Activated naive CD8-positive, alpha-beta T cell treated with anti-CD3 and anti-CD28 coated beads for 36 hours (primary cell): ENCODE measurements around the gene TBX6. TPM values are rescaled to one million over a fixed set of nuclear protein-coding genes. Genes with fewer than 3 reads are reported as not detected.
A peak's percentile ranks its signal among the peaks of the same experiment; 100 is the strongest.

Source experiments
- DNase-seq: peaks from one replicate; pipeline ENCODE4 v3.0.0; 2021
- H3K27ac Mint-ChIP-seq: one replicate; pipeline ENCODE4 v1.8.0; 2022; ENCODE audit warnings: mild to moderate bottlenecking, moderate library complexity, mixed read lengths
- H3K27me3 Mint-ChIP-seq: one replicate; pipeline ENCODE4 v1.8.0; 2022; ENCODE audit warnings: mild to moderate bottlenecking, mixed read lengths
- H3K36me3 Mint-ChIP-seq: one replicate; pipeline ENCODE4 v1.8.0; 2021; ENCODE audit warnings: mild to moderate bottlenecking, mixed read lengths
- H3K4me1 Mint-ChIP-seq: one replicate; pipeline ENCODE4 v1.8.0; 2021; ENCODE audit warnings: mixed read lengths
- H3K4me3 Mint-ChIP-seq: one replicate; pipeline ENCODE4 v1.8.0; 2022; ENCODE audit warnings: mild to moderate bottlenecking, moderate library complexity, mixed read lengths
- H3K9me3 Mint-ChIP-seq: one replicate; pipeline ENCODE4 v1.8.0; 2022; ENCODE audit warnings: mixed read lengths
- total RNA-seq, 2 experiments: library from RNA; stranded (reverse); gene quantifications; one replicate each; pipeline ENCODE4 v1.2.3, GENCODE V29; 2021

TBX6 gene
- total RNA-seq, 2 experiments from 2014 or later: 0.74 to 1.1 TPM

DNA sequence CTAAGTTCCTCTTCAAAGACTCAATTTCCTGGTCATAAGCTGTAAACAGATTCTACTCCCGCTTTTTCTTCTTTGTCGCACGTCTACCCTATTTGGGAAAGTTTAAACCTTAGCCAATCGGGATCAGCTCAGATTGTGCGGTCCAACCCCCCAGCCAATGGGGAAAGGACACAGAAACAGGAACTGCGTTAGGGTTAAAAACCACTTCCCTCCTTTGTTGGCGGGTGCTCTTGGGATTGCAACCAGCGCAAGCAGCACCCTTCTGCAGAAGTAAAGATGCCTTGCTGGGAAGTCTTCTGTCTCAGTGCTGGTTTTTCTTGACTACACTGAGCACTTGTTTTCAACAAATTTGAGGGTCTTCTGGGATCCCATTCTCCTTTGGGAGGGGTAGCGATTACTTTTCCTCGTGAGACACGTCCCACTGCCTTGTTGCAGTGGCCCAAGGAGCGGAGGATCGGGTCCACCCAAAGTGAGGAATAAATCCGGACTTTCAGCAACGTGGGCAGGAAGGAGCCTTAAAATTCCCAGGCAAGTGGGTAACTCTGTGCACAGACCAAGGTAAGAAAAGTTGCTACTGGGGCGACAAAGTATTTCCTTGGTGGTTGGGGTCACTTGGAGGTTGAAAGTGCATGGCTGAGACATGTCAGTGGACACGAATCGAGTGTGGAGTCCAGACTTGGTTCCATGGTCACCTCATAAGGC, 5.3 kb upstream of the TBX6 start:
- no peak for DNase-seq
- Mint-ChIP-seq H3K27ac (peak overlapping the region; percentile 85), H3K4me3 (peak overlapping the region; percentile 67)

DNA sequence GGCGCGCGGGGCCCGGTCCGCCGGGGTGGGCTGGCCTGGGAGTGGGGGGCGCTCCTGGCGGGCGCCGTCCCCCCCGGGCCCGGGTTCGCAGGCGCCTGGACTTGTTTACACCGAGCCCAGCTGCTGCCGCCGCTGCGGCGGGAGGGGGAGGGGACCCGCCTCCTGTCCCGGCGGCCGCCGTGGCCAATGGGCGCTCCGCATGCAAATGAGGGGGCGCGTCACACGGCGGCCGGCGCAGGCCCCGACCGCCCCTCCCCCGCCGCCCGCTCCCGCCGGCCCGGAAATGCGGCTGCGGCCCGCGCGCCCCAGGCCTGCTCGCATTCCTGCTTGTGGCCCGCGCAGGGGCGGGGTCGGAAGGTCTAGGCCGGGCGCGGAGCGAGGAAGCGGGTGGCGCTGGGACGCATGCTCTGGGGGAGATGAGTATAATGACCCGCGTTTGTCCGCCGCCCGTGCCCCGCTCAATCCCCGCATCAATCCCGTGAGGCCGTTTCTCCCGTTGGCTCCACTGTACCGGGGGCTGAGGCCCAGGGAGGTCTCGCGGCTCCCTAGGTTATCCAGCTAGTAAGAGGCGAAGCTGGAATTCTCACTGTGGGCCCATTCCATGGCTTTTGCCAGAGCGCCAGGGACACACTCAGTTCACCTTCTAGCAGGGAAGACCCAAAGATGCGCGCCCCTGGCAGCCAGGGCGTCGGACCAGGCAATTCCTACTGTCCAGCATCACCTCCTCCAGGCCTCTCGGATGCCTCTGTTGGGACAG, 4.6 kb upstream of the TBX6 start, which contains the start of gene YPEL3:
Gene YPEL3, minus strand, starts transcription at position 109 of the 757 bp plus-strand sequence. CDS start 731 bp downstream, outside the sequence.
- peak within 1 kb of the TSS; percentile 83 for H3K4me3 Mint-ChIP-seq
- peak; percentile 92 for DNase-seq
- H3K9me3 Mint-ChIP-seq: peaks cover 23% of the 10 kb centered on the region
- H3K4me1 Mint-ChIP-seq: peaks cover 29% of the 10 kb centered on the region
- H3K27ac Mint-ChIP-seq: peak within 1 kb of the TSS; percentile 88
- H3K27me3 Mint-ChIP-seq: no peaks in the 10 kb centered on the region
- peaks cover 20% of the 10 kb centered on the region for H3K36me3 Mint-ChIP-seq

More for the DNA sequence above, 5.3 kb upstream of the TBX6 start:
- Mint-ChIP-seq H3K36me3 (peaks cover 20% of the 10 kb centered on the region), H3K27me3 (no peaks in the 10 kb centered on the region), H3K9me3 (peaks cover 23% of the 10 kb centered on the region), H3K4me1 (peaks cover 26% of the 10 kb centered on the region)

DNA sequence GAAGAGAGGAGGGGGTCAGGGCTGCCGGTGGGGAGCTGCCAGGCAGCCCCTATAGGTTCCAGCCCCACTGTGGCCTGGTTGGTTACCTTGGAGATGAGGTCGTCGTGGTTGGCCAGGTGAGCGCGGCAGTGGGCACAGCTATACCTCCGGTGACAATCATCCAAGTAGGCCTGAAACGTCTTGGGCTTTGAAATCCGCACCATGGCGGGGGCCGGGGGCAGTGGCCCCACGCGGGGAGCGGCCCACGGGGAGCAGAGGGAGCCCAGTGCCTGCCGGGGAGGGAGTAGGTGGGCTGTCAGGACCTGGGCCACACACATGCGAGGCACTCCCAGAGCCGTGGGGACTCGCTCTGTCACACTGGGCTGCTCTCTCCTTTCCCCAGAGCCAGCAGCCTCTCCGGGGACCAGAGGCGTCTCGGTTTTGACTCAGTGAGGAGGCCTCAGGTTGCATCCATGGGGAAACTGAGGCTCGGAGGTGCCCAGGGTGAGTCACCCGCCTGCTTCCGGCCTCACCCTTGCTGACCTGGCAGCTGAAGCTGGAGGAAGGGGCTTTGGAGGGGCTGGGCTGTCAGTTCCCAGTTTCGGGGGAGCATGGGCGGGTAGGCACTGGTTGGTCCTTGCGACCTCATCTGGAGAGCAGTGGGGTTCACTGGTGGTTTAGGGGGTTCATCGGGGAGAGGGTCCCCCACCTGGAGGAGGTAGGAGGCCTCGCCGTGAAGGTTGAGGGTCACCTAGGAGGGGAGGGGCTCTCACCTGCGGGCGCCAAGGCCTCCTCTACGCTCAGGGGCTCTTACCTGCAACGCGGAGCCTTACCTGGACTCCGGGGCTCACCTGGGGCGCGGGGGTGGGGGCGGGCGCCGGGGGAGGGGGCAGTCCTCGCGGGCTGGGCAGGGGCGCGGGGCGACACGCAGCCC, 3.7 kb upstream of the TBX6 start:
- H3K27ac Mint-ChIP-seq: peak overlapping the region; percentile 88
- peaks cover 20% of the 10 kb centered on the region for H3K36me3 Mint-ChIP-seq
- DNase-seq: peak; percentile 28
- H3K27me3 Mint-ChIP-seq: no peaks in the 10 kb centered on the region
- H3K4me3 Mint-ChIP-seq: peak overlapping the region; percentile 83
- peaks cover 32% of the 10 kb centered on the region for H3K4me1 Mint-ChIP-seq
- H3K9me3 Mint-ChIP-seq: peaks cover 23% of the 10 kb centered on the region

DNA sequence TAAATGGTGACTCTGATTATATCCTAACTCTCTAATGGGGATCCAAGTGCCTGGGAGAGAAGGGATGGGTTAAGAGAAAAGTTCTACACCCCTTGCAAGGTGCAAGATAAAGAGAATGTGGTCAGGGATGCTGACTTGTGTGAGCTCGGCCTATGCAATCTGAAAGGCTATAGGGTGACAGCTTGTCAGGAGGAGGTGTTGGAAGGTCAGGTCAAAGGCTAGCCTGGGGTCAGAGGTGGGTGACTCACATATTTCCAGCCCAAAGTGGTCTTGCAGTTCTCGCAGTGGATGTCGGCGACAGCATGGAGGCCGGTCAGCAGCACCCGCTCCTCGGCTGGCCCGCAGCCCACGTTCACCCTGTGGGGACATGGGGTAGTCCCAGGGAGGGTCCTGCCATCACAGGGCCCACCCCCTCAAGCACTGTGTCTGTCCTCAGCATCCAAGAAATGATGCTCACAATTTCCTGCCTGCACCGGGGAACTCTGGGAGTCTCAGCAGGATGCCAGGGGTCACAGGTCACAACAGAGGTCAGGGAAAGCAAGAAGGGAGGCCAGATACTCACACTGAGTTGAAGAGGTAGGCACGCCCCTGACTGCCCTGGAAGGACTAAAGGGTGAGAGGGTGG, 2.9 kb upstream of the TBX6 start:
- DNase-seq: no peak
- peaks cover 20% of the 10 kb centered on the region for H3K36me3 Mint-ChIP-seq
- H3K27me3 Mint-ChIP-seq: no peaks in the 10 kb centered on the region
- peak overlapping the region; percentile 88 for H3K27ac Mint-ChIP-seq
- peaks cover 23% of the 10 kb centered on the region for H3K9me3 Mint-ChIP-seq
- H3K4me1 Mint-ChIP-seq: peaks cover 39% of the 10 kb centered on the region
- H3K4me3 Mint-ChIP-seq: peak overlapping the region; percentile 83

DNA sequence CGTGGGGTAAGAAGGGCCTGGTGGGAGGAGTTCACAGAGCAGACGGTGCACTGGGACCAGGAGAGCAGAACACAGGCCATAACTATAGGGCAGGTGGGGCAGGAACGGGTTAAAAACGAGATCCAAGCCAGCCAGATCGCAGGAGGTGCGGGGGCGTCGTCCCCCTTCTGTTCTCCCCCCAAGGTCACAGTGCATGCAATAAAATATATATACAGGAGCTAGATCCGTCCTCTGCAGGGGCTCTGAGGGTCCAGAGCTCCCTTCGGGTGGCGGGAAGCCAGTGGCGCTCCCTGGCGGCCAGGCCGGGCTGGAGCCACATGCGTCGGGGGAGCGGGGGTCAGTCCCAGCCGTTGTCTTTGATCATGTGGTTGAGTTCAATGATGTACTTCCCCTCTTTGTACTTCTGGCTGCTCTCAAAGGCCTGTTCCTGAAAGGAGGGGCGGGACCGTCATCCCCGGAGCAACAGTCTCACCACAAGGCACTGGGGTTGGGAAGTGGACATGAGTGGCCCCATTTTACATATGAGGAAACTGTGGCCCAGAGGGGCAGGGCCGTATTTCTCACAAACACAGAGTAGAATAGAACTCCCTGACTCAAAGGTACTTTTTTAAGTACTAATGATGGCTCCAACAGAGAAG, 768 bp upstream of the TBX6 start:
- peak overlapping the region; percentile 95 for H3K27ac Mint-ChIP-seq
- H3K27me3 Mint-ChIP-seq: no peaks in the 10 kb centered on the region
- H3K4me3 Mint-ChIP-seq: peak overlapping the region; percentile 86
- DNase-seq: peak; percentile 84
- H3K36me3 Mint-ChIP-seq: peaks cover 9% of the 10 kb centered on the region
- peaks cover 11% of the 10 kb centered on the region for H3K9me3 Mint-ChIP-seq
- H3K4me1 Mint-ChIP-seq: peaks cover 43% of the 10 kb centered on the region

DNA sequence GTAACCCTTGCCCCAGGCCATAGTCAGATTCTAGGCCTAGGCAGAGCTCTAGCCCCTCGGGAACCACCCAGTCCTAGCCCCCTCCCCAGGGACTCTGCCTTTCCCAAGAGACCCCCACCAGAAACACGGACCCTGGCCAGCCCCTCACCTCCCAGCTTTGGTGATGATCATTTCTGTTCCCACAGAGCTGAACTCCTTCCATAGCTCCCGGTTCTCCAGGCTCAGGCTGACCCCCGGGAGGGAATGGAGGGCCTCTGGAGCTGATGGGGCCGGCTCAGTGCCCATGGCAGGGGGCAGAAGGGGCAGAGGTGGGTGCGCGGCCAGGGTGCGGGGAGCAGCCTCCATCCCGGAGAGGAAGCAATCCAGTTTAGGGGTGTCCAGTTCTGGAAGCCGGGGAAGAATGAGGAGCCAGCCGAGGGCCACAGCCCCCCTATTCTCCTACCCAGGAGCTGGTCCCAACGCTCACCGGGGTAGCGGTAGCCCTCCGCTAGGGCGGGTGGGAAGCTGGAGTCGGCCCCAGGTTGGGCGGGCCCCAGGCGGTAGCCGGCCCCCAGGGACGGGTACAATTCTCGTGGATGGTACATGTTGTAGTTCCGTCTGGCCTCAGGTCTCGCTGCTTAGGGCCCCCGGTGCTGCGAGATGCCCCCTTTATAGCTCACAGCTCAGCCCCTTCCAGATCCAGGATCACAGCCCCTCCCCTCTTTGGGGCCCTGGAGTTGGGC, 953 bp downstream of the TBX6 start:
- Mint-ChIP-seq H3K27ac (peak overlapping the region; percentile 42), H3K9me3 (no peaks in the 10 kb centered on the region), H3K27me3 (no peaks in the 10 kb centered on the region), H3K36me3 (peaks cover 5% of the 10 kb centered on the region), H3K4me3 (no peak overlapping the region), H3K4me1 (peaks cover 40% of the 10 kb centered on the region)
- no peak for DNase-seq

DNA sequence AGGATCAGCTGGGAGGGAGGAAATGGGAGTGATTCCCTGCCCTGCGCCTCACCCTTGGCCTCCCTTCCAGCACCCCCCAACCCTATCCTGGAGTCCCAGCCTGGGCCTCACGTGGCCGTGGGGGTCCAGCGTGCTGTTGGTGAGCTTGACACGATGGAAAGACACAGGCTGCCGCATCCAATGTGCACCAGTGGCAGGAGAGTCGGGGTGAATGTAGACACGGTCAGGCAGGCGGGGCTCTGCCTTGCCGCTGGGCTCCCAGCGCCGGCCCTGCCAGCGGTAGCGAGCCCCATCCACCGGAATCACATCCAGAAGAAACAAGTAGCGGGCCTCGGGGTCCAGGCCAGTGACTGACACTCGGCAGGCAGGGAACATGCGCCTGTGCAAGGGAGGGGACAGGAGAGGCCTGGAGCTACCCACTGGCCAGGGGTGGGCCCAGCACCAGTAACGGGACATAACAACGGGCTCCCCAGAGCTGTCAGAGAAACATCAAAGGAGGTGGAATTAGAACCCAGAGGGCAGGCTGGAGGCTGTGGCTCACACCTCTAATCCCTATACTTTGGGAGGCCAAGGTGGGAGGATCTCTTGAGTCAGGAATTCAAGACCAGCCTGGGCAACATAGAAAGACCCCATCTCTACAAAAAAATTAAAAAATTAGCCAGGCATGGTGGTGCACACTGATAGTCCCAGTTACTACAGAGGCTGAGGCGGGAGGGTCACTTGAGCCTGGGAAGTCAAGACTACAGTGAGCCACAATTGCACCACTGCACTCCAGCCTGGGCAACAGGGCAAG, 2.7 kb downstream of the TBX6 start:
- Mint-ChIP-seq H3K27me3 (no peaks in the 10 kb centered on the region), H3K36me3 (peaks cover 6% of the 10 kb centered on the region), H3K27ac (no peak overlapping the region), H3K4me1 (peaks cover 26% of the 10 kb centered on the region), H3K9me3 (no peaks in the 10 kb centered on the region), H3K4me3 (no peak overlapping the region)
- DNase-seq: no peak

DNA sequence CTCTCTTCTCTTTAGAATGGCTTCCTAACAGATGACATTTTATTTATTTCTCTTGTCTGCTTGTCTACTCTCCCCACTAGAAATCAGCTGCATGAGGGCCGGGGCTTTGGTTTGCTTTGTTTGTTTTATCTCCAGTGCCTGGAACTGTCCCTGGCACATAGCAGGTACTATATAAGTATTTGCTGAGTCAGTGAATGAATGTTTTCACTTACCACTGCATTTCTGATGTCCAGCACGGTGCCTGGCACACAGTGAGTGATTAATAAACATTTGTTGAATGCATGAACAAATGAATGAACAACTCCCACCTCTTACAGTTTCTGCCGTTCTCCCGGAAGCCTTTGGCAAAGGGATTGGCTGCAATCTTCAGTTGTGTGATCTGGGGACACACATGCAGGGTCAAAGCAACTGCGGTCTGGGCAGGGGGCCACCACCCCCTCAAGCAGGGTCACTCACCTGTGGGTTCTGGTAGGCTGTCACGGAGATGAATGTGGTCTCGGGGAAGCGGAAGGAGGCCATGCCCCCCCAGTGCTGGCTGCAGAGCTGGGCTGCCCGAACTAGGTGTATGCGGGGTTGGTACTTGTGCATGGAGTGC, 3.4 kb downstream of the TBX6 start:
- Mint-ChIP-seq H3K4me3 (no peak overlapping the region), H3K27me3 (no peaks in the 10 kb centered on the region), H3K27ac (no peak overlapping the region), H3K9me3 (no peaks in the 10 kb centered on the region), H3K4me1 (peaks cover 25% of the 10 kb centered on the region), H3K36me3 (peaks cover 10% of the 10 kb centered on the region)
- DNase-seq: no peak

DNA sequence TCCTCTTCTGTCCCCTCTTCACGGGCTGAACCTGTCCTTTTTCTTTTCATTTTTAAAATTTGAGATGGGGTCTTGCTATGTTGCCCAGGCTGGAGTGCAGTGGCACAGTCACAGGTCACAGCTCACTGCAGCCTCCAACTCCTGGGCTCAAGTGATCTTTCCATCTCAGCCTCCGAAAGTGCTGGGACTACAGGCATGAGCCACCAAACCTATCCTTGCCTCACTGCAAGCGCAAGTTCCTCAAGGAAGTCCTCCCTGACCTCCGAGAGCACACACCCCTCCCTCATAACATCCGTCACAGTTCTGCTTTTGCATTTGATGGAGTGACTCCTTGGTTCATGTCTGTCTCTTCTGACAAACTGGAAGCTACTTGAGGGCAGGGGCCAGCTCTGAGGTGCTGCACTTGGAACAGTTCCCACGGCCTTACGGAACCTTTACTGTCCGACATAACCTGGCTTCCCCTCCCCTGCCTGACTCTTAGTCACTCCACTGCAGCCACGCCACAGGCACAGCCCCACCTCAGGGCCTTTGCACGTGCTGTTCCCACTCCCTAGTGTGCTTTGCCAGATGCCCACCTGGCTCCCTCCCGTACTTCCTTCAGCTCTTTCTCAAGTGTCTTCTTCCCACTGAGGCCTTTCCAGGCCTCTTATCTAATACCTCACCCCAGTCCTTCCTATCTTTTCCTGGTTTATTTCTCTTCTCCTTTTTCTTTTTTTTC, 4.4 kb downstream of the TBX6 start:
- H3K36me3 Mint-ChIP-seq: peaks cover 13% of the 10 kb centered on the region
- DNase-seq: no peak
- H3K27me3 Mint-ChIP-seq: no peaks in the 10 kb centered on the region
- H3K4me3 Mint-ChIP-seq: no peak overlapping the region
- no peaks in the 10 kb centered on the region for H3K9me3 Mint-ChIP-seq
- peaks cover 19% of the 10 kb centered on the region for H3K4me1 Mint-ChIP-seq
- no peak overlapping the region for H3K27ac Mint-ChIP-seq

DNA sequence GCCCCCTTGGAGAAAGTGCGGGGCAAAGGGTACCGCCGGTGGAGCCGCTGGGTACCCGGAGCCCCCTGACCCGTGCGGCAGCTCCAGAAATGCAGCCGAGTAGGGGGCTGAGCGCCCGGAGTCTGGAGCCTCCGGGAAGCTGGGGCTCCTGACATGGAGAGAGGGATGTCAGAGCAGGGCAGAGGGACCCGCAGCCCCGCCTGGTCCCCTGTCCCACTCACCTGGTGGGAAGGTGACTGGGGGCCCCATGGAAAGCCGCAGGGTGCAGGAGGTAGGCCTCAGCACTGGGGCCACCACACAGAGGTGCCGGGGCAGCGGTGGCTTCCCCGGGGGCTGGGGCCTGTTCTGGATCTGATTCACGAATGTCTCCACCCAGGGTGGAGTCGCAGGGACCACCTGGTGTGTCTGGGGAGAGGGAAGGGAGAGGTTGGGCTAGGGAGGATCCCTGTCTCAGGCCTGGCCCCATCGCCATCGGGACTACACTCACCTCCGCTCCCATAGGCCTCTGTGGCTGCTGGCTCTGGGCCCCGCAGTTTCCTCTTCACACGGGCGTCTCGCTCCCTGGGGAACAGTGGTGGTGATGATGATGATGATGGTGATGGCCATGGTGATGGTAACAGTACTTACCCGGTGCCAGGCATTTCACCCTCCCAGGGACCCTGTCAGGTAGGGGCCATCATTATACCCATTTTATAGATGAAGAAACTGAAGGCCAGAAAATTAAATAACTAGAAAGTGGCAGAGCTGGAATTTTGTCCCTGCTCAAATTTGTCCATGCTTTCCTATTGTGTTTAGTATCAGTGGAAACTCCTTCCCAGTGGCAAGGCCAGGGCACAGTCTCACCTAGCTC, 5.2 kb downstream of the TBX6 start:
- Mint-ChIP-seq H3K4me1 (peaks cover 17% of the 10 kb centered on the region), H3K36me3 (peaks cover 17% of the 10 kb centered on the region), H3K9me3 (no peaks in the 10 kb centered on the region), H3K27me3 (no peaks in the 10 kb centered on the region), H3K4me3 (no peak overlapping the region), H3K27ac (no peak overlapping the region)
- no peak for DNase-seq

DNA sequence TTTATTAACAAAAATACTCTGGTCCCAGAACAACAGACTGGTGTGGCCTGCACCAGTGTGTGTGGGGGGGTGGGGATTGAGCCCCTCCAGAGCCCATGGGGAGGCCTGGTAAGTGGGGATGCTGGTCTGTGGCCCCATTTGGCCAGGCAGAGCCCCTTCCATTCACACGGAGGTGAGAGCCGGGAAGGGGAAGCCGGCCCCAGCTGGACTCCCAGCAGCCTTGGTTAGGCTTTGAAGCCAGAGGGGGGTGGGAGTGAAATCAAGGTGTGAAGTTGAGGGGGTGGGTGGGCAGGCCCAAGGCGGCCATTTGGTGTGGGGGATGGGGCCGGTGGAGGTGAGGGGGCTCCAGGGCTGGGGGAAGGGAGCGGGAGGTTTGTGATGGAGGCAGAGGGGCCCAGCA, 5.9 kb downstream of the TBX6 start:
- no peaks in the 10 kb centered on the region for H3K9me3 Mint-ChIP-seq
- H3K4me3 Mint-ChIP-seq: no peak overlapping the region
- H3K27me3 Mint-ChIP-seq: no peaks in the 10 kb centered on the region
- DNase-seq: no peak
- peaks cover 18% of the 10 kb centered on the region for H3K36me3 Mint-ChIP-seq
- H3K4me1 Mint-ChIP-seq: peaks cover 16% of the 10 kb centered on the region
- H3K27ac Mint-ChIP-seq: no peak overlapping the region

DNA sequence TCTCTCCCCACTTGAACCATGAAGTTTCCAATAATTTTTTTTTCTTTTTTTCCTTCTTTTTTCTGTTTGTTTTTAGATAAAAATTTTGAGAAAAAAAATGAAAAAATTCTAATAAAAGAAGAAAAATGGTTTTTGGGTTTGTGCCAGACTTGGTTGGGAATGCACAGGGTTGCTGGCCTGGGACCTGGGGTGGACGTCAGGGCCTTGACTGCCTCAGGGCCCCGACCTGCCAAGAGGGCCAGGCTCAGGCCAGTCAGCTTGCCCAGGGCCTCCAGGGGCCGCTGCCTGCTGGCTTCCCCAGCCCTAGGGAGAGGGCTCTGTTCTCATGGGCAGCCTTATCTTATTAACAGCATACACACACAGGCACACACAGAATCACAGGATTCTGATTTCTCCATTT, 6.5 kb downstream of the TBX6 start:
- Mint-ChIP-seq H3K4me3 (no peak overlapping the region), H3K9me3 (no peaks in the 10 kb centered on the region), H3K27me3 (no peaks in the 10 kb centered on the region), H3K27ac (no peak overlapping the region), H3K4me1 (peaks cover 12% of the 10 kb centered on the region), H3K36me3 (peaks cover 19% of the 10 kb centered on the region)
- no peak for DNase-seq
